ENCODE measurements around the gene SULT4A1. TPM values are rescaled to one million over a fixed set of nuclear protein-coding genes. Genes with fewer than 3 reads are reported as not detected.

Gene SULT4A1
- polyA plus RNA-seq, 3 donors = not detected

GRCh38 chr22:43840431-43840830, 21.9 kb downstream of the SULT4A1 start:
- H3K27me3 ChIP-seq (ENCODE audit: control insufficient read depth in 2 of 2, insufficient read depth in 2 of 2, low read length in 2 of 2) = no peaks in the 10 kb centered on the region
- H3K4me2 ChIP-seq (replicated peaks; ENCODE audit: extremely low read depth, low read length, poor library complexity, severe bottlenecking) = no peak overlapping the region
- no peaks in the 10 kb centered on the region for H3K9me3 ChIP-seq (replicated peaks in 1 of 2; ENCODE audit: control insufficient read depth in 1 of 2, insufficient read depth in 1 of 2, low read length in 2 of 2)
- TF ChIP-seq, protein P1, sequence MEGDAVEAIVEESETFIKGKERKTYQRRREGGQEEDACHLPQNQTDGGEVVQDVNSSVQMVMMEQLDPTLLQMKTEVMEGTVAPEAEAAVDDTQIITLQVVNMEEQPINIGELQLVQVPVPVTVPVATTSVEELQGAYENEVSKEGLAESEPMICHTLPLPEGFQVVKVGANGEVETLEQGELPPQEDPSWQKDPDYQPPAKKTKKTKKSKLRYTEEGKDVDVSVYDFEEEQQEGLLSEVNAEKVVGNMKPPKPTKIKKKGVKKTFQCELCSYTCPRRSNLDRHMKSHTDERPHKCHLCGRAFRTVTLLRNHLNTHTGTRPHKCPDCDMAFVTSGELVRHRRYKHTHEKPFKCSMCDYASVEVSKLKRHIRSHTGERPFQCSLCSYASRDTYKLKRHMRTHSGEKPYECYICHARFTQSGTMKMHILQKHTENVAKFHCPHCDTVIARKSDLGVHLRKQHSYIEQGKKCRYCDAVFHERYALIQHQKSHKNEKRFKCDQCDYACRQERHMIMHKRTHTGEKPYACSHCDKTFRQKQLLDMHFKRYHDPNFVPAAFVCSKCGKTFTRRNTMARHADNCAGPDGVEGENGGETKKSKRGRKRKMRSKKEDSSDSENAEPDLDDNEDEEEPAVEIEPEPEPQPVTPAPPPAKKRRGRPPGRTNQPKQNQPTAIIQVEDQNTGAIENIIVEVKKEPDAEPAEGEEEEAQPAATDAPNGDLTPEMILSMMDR (IDR thresholded peaks at IDR 0.05) = no peak
- Mint-ChIP-seq H3K36me3 (no peaks in the 10 kb centered on the region), H3K27ac (no peak overlapping the region), H3K27me3 (ENCODE audit: low read depth in 3 of 3) (peaks cover 1 to 4% (median 3%) of the 10 kb centered on the region in 3 donors), H3K4me3 (no peak overlapping the region), H3K4me1 (no peaks in the 10 kb centered on the region), H3K9me3 (no peaks in the 10 kb centered on the region)
- no peaks in the 10 kb centered on the region for H3K36me3 ChIP-seq (replicated peaks in 1 of 2; ENCODE audit: control insufficient read depth in 1 of 2, insufficient read depth in 2 of 2, low read length in 2 of 2)
- no peaks in the 10 kb centered on the region for H4K20me1 ChIP-seq (ENCODE audit: insufficient read depth, low read length)
- WGBS (ENCODE audit: insufficient coverage) = 93% methylated on average over 13 of the region's 13 CpGs
- no peaks in the 10 kb centered on the region for H3K79me2 ChIP-seq (ENCODE audit: insufficient read depth, low read length)
- DNase-seq = no peak
- no peak overlapping the region for H3K27ac ChIP-seq (ENCODE audit: low read depth in 1 of 2, low read length in 2 of 2)
- no peaks in the 10 kb centered on the region for H3K4me1 ChIP-seq (ENCODE audit: control insufficient read depth in 1 of 2, insufficient read depth in 2 of 2, low read length in 2 of 2)
- no peak overlapping the region for H3K4me3 ChIP-seq (replicated peaks in 1 of 3; ENCODE audit: low read depth in 2 of 3, low read length in 3 of 3)
- no peak overlapping the region for H2AFZ ChIP-seq (ENCODE audit: insufficient read depth, low read depth, low read length, poor library complexity, severe bottlenecking)
- intact Hi-C loops (cut with micrococcal nuclease) = no loop called here
- no peak overlapping the region for H3K9ac ChIP-seq (ENCODE audit: insufficient read depth, low read length, poor library complexity, severe bottlenecking)

DNA sequence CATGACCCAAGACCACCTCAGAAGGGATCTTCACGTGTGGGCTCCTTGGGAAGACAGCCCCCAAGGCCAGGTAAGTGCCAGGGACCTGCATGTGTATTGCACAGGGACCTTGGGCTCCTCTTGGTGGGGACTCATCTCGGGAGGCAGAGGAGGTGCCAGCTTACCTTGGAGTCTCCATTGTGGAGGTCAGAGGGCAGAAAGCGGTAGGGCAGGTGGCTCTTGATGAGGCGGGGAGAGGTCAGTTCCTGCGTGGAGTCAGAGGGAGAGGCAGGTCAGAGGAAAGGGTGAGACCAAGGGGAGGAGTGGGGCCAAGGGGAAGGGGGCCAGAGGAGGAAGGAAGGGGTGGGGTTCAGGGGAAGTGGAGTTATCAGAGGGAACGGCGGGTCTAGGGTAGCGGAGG, 22.5 kb downstream of the SULT4A1 start:
- no peaks in the 10 kb centered on the region for H3K36me3 ChIP-seq (replicated peaks in 1 of 2; ENCODE audit: control insufficient read depth in 1 of 2, insufficient read depth in 2 of 2, low read length in 2 of 2)
- Mint-ChIP-seq H3K4me3 (no peak overlapping the region), H3K27me3 (ENCODE audit: low read depth in 3 of 3) (peaks cover 2 to 10% (median 5%) of the 10 kb centered on the region in 3 donors), H3K36me3 (no peaks in the 10 kb centered on the region), H3K9me3 (peaks cover 0 to 2% (median 0%) of the 10 kb centered on the region in 7 donors), H3K4me1 (no peaks in the 10 kb centered on the region), H3K27ac (no peak overlapping the region)
- no peak for DNase-seq
- intact Hi-C loops (cut with micrococcal nuclease) = no loop called here
- no peaks in the 10 kb centered on the region for H3K9me3 ChIP-seq (replicated peaks in 1 of 2; ENCODE audit: control insufficient read depth in 1 of 2, insufficient read depth in 1 of 2, low read length in 2 of 2)
- 48% methylated on average over 8 of the region's 8 CpGs for whole genome bisulfite sequencing (ENCODE audit: insufficient coverage)
- no peak overlapping the region for H2AFZ ChIP-seq (ENCODE audit: insufficient read depth, low read depth, low read length, poor library complexity, severe bottlenecking)
- no peaks in the 10 kb centered on the region for H4K20me1 ChIP-seq (ENCODE audit: insufficient read depth, low read length)
- no peak overlapping the region for H3K4me2 ChIP-seq (replicated peaks; ENCODE audit: extremely low read depth, low read length, poor library complexity, severe bottlenecking)
- no peaks in the 10 kb centered on the region for H3K79me2 ChIP-seq (ENCODE audit: insufficient read depth, low read length)
- no peak overlapping the region for H3K27ac ChIP-seq (ENCODE audit: low read depth in 1 of 2, low read length in 2 of 2)
- H3K4me1 ChIP-seq (ENCODE audit: control insufficient read depth in 1 of 2, insufficient read depth in 2 of 2, low read length in 2 of 2) = no peaks in the 10 kb centered on the region
- no peak overlapping the region for H3K9ac ChIP-seq (ENCODE audit: insufficient read depth, low read length, poor library complexity, severe bottlenecking)
- no peak overlapping the region for H3K4me3 ChIP-seq (replicated peaks in 1 of 3; ENCODE audit: low read depth in 2 of 3, low read length in 3 of 3)
- TF ChIP-seq, protein P1 (IDR thresholded peaks at IDR 0.05) = no peak
- no peaks in the 10 kb centered on the region for H3K27me3 ChIP-seq (ENCODE audit: control insufficient read depth in 2 of 2, insufficient read depth in 2 of 2, low read length in 2 of 2)
